Thoracic aorta (tissue), 2 donors: ENCODE measurements around the gene CHCHD1. TPM values are rescaled to one million over a fixed set of nuclear protein-coding genes. Genes with fewer than 3 reads are reported as not detected.
"Not testable (repeated sequence)": the region's sequence is repeated elsewhere in the genome, so short reads cannot be mapped to it uniquely, and the experiment has no call there.

Source experiments
- ATAC-seq: fragments of 150-250 bp; one replicate; pipeline ENCODE4 v1.8.0; 2017; ENCODE audit warnings: low read depth; ENCODE audit not compliant: insufficient number of reproducible peaks, low FRiP score
- DNase-seq: peaks from one replicate; pipeline ENCODE4 v3.0.0-alpha.2; 2020; ENCODE audit warnings: low spot score
- H3K27ac ChIP-seq, 2 donors: fragments of 200-600 bp; sonication (generic); 1 replicate in 1 of 2; 2 replicates in 1 of 2; pipeline ENCODE4 v1.5.1; 2016; ENCODE audit warnings: mild to moderate bottlenecking in 2 of 2, moderate library complexity in 2 of 2
- H3K27me3 ChIP-seq: fragments of 200-600 bp; sonication (generic); replicated peaks from 2 replicates; pipeline ENCODE4 v1.6.0; 2016; ENCODE audit warnings: mild to moderate bottlenecking; ENCODE audit not compliant: insufficient read depth
- H3K36me3 ChIP-seq: fragments of 200-600 bp; sonication (generic); one replicate; pipeline ENCODE4 v1.5.1; 2016
- H3K4me1 ChIP-seq, 2 donors: fragments of 200-600 bp; sonication (generic); 1 replicate in 1 of 2; 2 replicates in 1 of 2; pipeline versions ENCODE4 v1.5.1 to v1.6.0; 2016; ENCODE audit warnings: low read depth in 2 of 2, mild to moderate bottlenecking in 1 of 2; ENCODE audit not compliant: control insufficient read depth in 1 of 2
- H3K4me3 ChIP-seq: fragments of 200-600 bp; sonication (generic); 2 replicates; pipeline ENCODE4 v1.5.1; 2016; ENCODE audit warnings: mild to moderate bottlenecking
- H3K9me3 ChIP-seq: fragments of 200-600 bp; sonication (generic); 2 replicates; pipeline ENCODE4 v1.5.1; 2016
- CTCF ChIP-seq: fragments of 200-600 bp; sonication (generic); IDR thresholded peaks from one replicate; pipeline ENCODE4 v1.5.1; 2019; ENCODE audit warnings: antibody characterized with exemption
- total RNA-seq, 2 donors: library from RNA; depleted of rRNA; stranded (reverse); fragments of >200 nt; gene quantifications; one replicate each; pipeline versions ENCODE4 v1.1.0 to v1.2.3, GENCODE V29; 2016

Gene CHCHD1
- total RNA-seq, 2 donors from 2014 or later, result 20.7 to 22.6 TPM

GRCh38 chr10:73823391-73823790 lies 41.5 kb downstream of the CHCHD1 start:
- DNase-seq, result no peak
- Histone ChIP-seq H3K27ac (no peak overlapping the region), H3K36me3 (peaks cover 70% of the 10 kb centered on the region), H3K4me3 (no peak overlapping the region), H3K4me1 (peaks cover 9 to 18% of the 10 kb centered on the region in 2 donors), H3K27me3 (no peaks in the 10 kb centered on the region), H3K9me3 (no peaks in the 10 kb centered on the region)
- no peak for TF ChIP-seq CTCF
- no peak for ATAC-seq

GRCh38 chr10:73824146-73824725 lies 42.4 kb downstream of the CHCHD1 start:
- Histone ChIP-seq H3K9me3 (no peaks in the 10 kb centered on the region), H3K4me1 (peaks cover 4 to 10% of the 10 kb centered on the region in 2 donors), H3K36me3 (peaks cover 68% of the 10 kb centered on the region), H3K27ac (no peak overlapping the region), H3K4me3 (no peak overlapping the region), H3K27me3 (no peaks in the 10 kb centered on the region)
- TF ChIP-seq CTCF, result no peak
- no peak for DNase-seq
- no peak for ATAC-seq

- no peaks in the 10 kb centered on the region for H3K27me3 ChIP-seq
- no peak for TF ChIP-seq CTCF
- ATAC-seq (no peak), DNase-seq (no peak)
- H3K27ac ChIP-seq, result no peak overlapping the region
- H3K4me1 ChIP-seq, result no peaks in the 10 kb centered on the region
- no peak overlapping the region for H3K4me3 ChIP-seq
- H3K9me3 ChIP-seq, result no peaks in the 10 kb centered on the region
- H3K36me3 ChIP-seq, result peaks cover 69% of the 10 kb centered on the region
Observed at GRCh38 chr10:73827346-73828089, 45.7 kb downstream of the CHCHD1 start.

- Histone ChIP-seq H3K36me3 (peaks cover 63% of the 10 kb centered on the region), H3K4me3 (no peak overlapping the region), H3K9me3 (no peaks in the 10 kb centered on the region), H3K27ac (no peak overlapping the region), H3K4me1 (no peaks in the 10 kb centered on the region), H3K27me3 (no peaks in the 10 kb centered on the region)
- ATAC-seq (no peak), DNase-seq (no peak)
- no peak for TF ChIP-seq CTCF
Observed at GRCh38 chr10:73828161-73828560, 46.3 kb downstream of the CHCHD1 start.

- H3K27me3 ChIP-seq, H3K4me3 ChIP-seq, DNase-seq, H3K4me1 ChIP-seq, H3K27ac ChIP-seq, H3K9me3 ChIP-seq, ATAC-seq: not testable (repeated sequence)
- H3K36me3 ChIP-seq, result peaks cover 54% of the 10 kb centered on the region
Observed at GRCh38 chr10:73829090-73829489, 47.2 kb downstream of the CHCHD1 start.

Other genes starting within 250 kb of the CHCHD1 start
- gene USP54, start 190.7 kb upstream of the CHCHD1 start, total RNA-seq, result 10 to 100 TPM; 20.1 to 45.1 TPM
- 10 to 100 TPM in 1 of 2 donors, 1 to 10 TPM in 1; 5.9 to 14.2 TPM for gene MYOZ1, start 140.6 kb upstream of the CHCHD1 start, total RNA-seq
- gene SYNPO2L, start 126.0 kb upstream of the CHCHD1 start, total RNA-seq, result not detected
- 10 to 100 TPM in 1 of 2 donors, 1 to 10 TPM in 1; 4.5 to 10.9 TPM for gene AGAP5, start 83.9 kb upstream of the CHCHD1 start, total RNA-seq
- 10 to 100 TPM; 55.7 to 80.1 TPM for gene SEC24C, start 37.7 kb upstream of the CHCHD1 start, total RNA-seq
- 100 to 1,000 TPM; 126 to 144 TPM for gene ZSWIM8, start 3.6 kb downstream of the CHCHD1 start, total RNA-seq
- 10 to 100 TPM; 55.0 to 78.2 TPM for gene NDST2, start 29.6 kb downstream of the CHCHD1 start, total RNA-seq
- gene CAMK2G, start 92.5 kb downstream of the CHCHD1 start, total RNA-seq, result 100 to 1,000 TPM in 1 of 2 donors, 10 to 100 TPM in 1; 78.8 to 149 TPM
- 100 to 1,000 TPM in 1 of 2 donors, 1 to 10 TPM in 1; 8.1 to 100 TPM for gene PLAU, start 129.1 kb downstream of the CHCHD1 start, total RNA-seq
- 100 to 1,000 TPM; 346 to 348 TPM for gene VCL, start 216.1 kb downstream of the CHCHD1 start, total RNA-seq